8988T (cell line): ENCODE results near the gene NINJ2.
"Not testable (repeated sequence)": the region's sequence is repeated elsewhere in the genome, so short reads cannot be mapped to it uniquely, and the experiment has no call there.

Experiments used
- DNase-seq: peaks from one replicate; pipeline ENCODE4 v3.0.0; 2011

Gene NINJ2

GRCh38 chr12:639988-640387, 23.3 kb downstream of the NINJ2 start:
- no peak for DNase-seq

DNA sequence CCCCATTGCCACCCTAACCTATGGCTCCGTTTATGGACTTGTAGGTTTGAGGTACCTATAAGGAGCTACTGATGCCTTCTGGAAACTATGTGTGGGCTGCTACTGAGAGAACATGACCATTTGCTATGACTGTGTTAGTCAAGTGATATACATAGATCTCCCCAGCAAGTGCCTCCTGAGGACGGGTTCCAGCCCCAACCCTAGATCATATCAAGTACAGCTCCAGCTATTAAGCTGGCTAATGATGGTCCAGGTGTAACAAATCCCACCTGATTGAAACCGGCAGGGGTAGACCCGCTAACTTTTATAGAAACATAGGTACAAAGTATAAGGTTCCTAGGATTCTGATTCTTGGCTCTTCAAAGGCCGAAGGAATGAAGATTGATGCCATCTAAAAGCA, 23.7 kb downstream of the NINJ2 start:
- DNase-seq = no peak

- no peak for DNase-seq
These were observed 24.2 kb downstream of the NINJ2 start for GRCh38 chr12:638953-639557.

DNA sequence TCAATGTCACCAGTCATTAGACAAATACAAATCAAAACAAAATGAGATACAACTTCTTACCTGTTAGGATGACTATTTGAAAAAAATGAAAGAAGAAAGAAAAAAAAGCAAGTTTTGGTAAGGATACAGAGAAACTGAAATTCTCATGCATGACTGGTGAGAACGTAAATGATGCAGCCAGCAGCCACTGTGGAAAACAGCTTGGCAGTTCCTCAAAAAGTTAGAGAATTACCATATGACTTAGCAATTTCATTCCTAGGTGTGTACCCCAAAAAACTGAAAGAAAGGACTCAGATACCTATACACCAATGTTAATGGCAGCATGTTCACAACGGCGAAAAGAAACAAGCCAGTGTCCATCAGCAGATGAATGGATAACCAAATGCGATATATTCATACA, 26.6 kb downstream of the NINJ2 start:
- no peak for DNase-seq

GRCh38 chr12:633731-634130, 29.5 kb downstream of the NINJ2 start:
- DNase-seq = no peak

GRCh38 chr12:632102-632696, 31.0 kb downstream of the NINJ2 start:
- DNase-seq = no peak

DNA sequence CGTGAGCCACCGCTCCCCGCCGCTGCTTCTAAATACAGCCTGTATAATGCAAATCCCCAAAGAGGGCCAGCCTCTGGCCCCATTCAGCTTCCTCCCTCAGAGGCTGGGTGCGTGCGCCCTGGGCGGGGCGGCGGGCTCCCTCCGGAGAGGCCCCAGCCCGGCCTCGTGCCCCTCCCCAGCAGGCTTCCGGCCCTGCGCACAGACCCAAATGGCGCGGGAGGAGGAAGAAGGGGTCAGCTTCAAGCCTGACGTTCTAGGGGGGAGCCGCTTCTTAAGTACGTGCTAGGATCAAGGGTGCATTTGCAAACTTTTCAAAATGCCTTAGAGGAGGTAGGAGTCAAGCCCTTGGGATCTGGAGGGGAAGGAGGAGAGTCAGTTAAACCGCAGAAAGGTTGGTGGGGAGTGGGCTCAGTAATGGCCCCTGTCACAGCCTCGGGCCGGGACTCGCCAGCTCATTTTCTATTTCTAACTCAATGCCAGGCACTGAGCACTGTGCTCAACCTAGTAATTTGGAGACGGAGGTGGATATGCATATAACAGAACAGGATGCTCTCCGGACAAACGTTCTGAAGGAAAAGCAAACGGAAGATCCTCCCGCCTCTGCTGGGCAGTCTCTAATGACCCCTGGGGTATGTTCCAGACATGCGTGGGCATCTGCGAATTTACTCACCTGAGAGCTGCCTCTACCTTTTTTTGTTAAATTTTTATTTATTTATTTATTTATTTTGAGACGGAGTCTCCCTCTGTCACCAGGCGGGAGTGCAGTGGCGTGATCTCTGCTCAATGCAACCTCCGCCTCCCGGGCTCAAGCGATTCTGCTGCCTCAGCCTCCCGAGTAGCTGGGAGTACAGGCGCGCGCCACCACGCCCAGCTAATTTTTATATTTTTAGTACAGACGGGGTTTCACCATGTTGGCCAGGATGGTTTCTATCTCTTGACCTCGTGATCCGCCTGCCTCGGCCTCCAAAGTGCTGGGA, 32.3 kb downstream of the NINJ2 start:
- DNase-seq = no peak

- not testable (repeated sequence) for DNase-seq
These were observed 34.5 kb downstream of the NINJ2 start for GRCh38 chr12:628742-629078.

DNA sequence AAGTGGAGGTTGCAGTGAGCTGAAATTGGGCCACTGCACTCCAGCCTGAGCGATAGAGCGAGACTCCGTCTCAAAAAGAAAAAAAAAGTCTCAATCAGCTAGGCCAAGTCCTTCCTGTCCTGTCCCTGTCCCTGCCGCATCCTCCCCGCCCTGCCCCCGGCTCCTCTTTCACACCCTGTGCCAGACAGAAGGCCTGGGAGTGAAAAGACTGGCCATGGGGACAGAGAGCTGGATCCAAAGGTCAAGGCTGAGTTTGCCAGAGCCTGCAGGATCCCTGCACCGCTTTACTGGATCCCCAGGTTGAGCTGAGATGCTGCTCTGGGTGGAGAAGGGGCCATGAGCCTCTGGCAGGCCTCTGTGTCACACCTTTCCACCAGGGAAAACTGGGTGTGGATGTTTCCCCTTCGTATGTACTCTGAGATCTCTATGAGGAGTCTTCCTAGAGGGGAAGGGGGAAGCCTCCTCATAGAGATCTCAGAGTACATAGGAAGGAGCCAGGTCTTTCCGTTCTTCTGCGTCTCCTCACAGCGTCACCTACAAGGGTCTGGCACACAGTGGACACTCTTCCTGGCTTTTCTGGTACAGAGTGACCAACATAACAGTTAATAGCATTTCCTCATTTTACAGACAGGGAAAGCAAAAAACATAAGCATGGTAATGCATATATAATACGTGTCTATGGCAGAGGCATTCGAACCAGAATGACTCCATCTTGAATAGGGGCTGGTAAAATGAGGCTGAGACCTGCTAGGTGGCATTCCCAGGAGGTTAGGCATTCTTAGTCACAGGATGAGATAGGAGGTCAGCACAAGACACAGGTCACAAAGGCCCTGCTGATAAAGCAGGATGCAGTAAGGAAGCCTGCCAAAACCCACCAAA, 35.1 kb downstream of the NINJ2 start:
- no peak for DNase-seq

- no peak for DNase-seq
These were observed 36.0 kb downstream of the NINJ2 start for GRCh38 chr12:627285-627684.

- no peak for DNase-seq
These were observed 37.2 kb downstream of the NINJ2 start for GRCh38 chr12:625998-626397.

- no peak for DNase-seq
These were observed 39.3 kb downstream of the NINJ2 start for GRCh38 chr12:623865-624372.

- DNase-seq = no peak
These were observed 39.9 kb downstream of the NINJ2 start for GRCh38 chr12:623172-623864.

GRCh38 chr12:622416-622815, 40.8 kb downstream of the NINJ2 start:
- DNase-seq = no peak

DNA sequence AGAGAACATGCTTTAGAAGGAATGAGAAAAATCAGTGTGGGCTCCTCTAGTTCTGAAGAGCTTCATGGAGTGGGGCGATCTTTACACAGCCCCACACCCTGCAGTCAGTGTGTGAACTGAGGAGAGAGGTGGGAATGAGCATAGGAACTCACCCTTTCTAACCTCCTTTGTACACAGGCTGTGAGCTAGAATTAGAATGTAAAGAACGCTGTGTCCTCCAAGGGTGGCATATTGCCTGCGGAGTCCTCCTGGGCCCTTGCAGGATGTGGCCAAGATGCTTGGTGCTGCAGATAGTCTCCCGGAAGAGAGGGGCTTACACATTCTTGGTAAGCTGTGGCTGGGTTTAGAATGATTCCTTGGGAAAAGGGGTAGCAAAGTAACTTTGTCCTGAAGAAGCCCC, 43.9 kb downstream of the NINJ2 start:
- DNase-seq = no peak

DNA sequence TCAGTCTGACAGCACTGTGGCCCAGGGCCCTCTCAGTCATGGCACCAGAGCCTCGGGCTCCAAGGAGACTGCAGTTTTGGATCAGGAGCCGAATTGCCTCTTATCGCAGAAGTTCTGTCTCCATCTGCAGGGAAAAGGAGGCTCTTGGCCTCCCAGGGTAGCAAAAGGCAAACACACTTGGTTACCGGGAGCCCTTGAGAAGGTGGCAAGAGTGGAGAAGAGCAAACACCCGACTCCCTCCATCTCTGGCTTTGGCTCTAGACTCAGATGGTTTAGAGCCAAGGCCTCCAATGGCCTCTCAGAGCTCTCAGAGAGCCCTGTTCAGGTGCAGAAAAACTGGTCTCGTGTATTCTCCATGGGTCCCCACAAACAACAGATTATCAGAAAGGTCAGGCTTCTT, 44.6 kb downstream of the NINJ2 start:
- DNase-seq = no peak

DNA sequence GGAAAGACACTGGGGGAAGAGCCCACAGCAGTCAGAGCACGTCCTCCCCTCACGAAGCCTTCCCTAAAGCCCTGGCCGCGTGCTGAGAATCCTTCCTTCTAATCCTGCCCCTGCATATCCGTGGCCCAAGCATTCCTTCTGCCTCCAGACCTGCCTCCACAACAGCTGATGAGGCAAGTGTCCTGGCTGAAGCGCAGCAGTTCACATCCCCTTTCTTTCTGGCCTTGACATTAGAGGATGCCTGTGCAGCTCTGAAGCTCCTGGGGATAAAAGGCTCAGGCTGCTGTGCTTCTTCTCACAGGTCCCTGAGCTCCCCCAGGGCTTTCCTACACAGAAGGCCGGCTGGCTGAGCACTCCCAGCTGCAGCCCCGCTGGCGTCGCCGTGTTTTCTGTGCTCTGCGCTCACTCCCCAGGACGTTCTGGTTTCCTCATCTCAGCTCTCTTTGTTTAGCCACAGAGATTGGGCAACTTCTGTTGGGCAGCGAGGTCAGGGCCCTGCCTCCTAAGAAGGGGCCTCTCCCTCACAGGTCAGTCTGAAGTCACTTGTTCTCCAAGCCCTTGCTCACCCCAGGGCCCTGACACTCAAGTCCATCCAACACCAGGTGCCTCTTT, 45.8 kb downstream of the NINJ2 start:
- DNase-seq = no peak

GRCh38 chr12:615620-616019, 47.6 kb downstream of the NINJ2 start:
- no peak for DNase-seq

GRCh38 chr12:614411-614970, 48.8 kb downstream of the NINJ2 start:
- DNase-seq = no peak

DNA sequence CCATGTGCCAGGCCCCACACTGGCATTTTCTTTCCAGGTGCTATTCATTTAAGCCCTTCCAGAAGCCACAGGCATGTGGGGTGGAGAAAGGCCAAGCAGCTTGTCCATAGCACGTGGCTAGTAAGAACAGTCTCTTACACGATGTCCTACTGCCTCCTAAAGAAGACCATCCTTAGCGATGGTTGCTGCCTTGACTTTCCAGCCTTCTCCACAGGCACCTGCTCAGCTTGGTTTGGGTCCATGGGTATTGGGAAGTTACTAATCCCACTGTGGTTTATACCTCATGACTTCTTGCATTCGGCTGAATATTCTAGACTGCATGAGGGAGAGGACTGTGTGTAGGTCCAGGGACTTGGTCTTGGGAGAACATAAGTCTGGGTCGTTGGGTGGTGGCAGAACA, 49.2 kb downstream of the NINJ2 start:
- DNase-seq = no peak

DNA sequence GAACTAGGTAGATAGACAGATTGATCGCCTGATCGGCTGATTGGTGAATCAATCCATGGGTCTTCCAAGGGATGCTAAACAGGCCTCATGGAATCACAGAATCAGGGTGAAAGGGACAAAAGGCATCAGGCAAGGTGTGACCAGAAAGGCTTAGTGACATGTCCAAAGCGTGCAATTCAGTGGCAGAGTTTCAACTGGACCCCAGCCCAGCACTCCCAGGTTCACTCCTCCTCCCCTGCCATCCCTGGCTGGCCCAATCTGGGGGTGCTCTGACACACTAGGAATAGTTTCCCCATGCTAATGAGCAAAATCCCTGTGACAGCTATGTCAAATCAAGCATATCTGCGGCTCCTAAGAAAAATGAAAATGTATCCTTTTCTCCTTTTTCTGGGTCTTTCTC, 50.4 kb downstream of the NINJ2 start:
- no peak for DNase-seq

GRCh38 chr12:612293-612692, 51.0 kb downstream of the NINJ2 start:
- no peak for DNase-seq
